HFF-Myc (cell line): ENCODE measurements around the gene GAS2L3.
A peak's percentile ranks its signal among the peaks of the same experiment; 100 is the strongest.

Source experiments
- DNase-seq: peaks from one replicate; pipeline ENCODE4 v3.0.0-alpha.2; 2011; ENCODE audit warnings: low read depth; ENCODE audit errors: extremely low read depth
- H3K4me3 ChIP-seq: replicated peaks from 2 replicates; pipeline ENCODE4 v1.5.1; 2011; ENCODE audit warnings: low read depth, mild to moderate bottlenecking, control low read depth, low read length
- TF ChIP-seq, protein P1 (sequence below): IDR thresholded peaks from 2 replicates; pipeline ENCODE4 v1.5.1; 2012; ENCODE audit warnings: mild to moderate bottlenecking, low read depth, low read length, control low read depth; ENCODE audit errors: missing control alignments

The GAS2L3 gene

DNA sequence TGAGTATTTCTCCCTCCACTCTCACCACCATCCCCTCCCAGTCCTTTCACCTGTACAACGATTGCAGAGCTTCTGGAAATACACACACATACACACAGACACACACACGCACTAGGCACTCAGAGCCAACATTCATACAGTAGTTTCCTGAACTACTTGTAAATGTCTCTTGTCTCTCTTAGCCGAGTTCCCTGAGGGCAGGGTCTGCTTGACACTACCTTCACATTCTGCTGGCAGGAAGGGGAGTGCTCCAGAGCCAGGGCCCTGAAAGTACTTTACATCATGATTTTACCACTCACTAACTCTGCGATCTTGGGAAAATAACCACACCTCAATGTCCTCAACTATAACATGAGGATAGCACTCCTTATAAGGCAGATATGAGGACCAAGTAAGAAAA is 82.7 kb downstream of the GAS2L3 start:
- no peak overlapping the region for H3K4me3 ChIP-seq
- TF ChIP-seq, protein P1, sequence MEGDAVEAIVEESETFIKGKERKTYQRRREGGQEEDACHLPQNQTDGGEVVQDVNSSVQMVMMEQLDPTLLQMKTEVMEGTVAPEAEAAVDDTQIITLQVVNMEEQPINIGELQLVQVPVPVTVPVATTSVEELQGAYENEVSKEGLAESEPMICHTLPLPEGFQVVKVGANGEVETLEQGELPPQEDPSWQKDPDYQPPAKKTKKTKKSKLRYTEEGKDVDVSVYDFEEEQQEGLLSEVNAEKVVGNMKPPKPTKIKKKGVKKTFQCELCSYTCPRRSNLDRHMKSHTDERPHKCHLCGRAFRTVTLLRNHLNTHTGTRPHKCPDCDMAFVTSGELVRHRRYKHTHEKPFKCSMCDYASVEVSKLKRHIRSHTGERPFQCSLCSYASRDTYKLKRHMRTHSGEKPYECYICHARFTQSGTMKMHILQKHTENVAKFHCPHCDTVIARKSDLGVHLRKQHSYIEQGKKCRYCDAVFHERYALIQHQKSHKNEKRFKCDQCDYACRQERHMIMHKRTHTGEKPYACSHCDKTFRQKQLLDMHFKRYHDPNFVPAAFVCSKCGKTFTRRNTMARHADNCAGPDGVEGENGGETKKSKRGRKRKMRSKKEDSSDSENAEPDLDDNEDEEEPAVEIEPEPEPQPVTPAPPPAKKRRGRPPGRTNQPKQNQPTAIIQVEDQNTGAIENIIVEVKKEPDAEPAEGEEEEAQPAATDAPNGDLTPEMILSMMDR, result no peak
- DNase-seq, result no peak

DNA sequence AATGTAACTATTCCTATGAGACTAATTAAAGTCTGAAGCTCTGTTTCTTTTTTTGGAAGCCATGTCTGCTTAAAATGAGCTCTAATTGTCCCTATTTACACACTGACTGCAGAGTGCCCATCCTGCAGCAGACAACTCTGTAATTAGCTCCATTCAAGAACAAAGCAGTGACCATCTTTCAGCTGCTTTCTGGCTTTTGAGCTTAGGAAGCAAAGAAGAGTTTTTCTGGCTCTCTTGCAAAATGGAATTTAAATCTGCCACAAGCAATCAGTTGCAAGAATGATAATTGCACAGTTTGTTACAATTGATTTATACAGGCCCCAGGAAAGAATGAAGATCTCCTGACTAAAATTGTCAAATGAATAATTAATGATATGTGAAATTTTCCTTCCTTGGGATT is 83.4 kb downstream of the GAS2L3 start:
- TF ChIP-seq, protein P1, result no peak
- no peak for DNase-seq
- H3K4me3 ChIP-seq, result no peak overlapping the region

DNA sequence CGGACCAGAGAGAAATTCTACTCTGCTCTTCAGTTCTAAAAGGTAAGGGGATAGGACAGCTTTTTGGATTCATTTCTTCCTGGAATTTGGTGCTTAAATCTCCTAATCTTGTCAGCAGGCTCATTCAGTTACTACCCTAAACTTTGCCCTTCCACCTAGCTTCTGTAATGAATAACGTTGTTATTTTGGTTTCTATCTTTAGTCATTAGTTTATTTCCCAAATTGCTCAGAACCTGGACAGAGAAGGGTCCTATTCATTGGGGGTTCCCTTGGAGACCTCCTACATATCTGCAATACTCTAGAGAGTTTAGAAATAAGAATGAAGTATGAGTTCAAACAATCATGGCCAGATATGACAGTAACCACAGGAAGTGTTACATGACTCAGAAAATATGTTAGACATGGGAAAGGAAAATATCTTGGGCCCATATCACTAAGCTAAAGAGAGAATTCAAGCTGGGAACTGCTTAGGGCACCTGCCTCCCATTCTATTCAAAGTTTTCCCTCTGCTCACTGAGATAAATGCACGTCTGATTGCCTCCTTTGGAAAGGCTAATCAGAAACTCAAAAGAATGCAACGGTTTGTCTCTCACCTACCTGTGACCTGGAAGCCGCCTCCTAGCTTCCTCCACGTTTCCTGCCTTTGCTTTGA is 87.9 kb downstream of the GAS2L3 start:
- TF ChIP-seq, protein P1, result no peak
- DNase-seq, result no peak
- H3K4me3 ChIP-seq, result no peak overlapping the region

DNA sequence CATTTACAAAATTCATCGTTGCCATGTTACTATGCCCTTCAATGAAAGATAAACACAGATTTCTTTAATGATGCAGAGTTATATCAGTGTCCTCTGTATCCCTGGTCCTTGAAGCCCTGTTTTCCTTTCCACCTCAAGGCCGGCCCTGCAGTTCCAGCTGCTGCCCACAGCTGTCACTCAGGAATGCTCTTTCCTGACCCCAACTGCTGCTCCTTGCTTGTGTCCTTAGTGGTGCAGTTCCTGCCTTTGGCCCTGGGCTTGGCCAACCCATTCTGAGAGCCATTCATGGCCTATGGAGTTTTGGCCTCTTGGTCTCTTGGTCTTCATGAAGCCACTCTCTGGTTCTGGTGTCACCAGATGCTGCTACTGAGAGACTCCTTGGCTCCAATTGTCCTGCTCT is 93.1 kb downstream of the GAS2L3 start:
- DNase-seq, result no peak
- TF ChIP-seq, protein P1, result no peak
- H3K4me3 ChIP-seq, result no peak overlapping the region

DNA sequence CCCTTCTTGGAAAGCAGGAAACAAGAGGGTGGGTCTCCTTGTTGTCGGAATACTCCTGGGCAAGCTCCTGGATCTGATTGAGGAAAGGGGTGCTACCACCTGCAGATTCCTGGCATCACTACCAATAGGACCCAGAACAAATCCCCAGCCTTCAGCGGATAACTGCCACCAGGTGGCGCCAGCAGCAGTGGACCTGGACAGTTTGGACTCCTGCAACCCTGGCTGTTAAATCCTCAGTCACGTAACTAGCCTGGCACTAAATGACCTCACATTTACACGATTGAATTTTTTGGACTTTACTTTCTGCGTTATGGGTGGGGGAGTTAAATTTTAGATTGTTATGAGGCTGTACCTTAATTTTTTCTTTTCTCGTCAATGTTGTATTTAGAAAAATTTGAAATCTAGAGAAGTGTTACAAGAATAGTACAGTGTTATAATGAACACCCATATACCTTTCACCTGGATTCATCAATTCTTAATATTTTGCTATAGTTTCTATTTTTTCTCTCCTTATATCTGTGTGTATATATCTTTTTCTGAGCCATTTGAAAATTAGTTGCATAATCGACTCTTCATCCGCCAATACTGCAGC is 95.6 kb downstream of the GAS2L3 start:
- DNase-seq, result peak; percentile 38
- H3K4me3 ChIP-seq, result no peak overlapping the region
- TF ChIP-seq, protein P1, result peak; percentile 94

DNA sequence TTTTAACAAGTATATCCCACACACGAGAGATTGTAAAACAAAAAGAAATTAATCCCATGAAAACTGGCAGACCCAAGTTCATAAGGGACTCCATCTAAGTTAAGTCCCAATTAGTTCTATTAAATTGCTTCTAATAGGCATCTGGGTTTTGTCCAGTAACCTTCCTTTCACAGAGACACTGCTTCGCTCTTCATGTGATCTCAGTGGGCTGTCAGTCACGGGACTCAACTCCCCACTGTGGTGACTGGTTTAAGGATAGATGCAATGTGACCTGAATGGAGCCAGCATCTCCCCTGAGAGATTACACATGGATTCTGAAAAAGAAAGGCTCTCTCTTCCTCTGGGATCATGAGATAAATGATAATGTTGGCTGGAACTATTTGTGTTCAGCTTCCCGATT is 96.4 kb downstream of the GAS2L3 start:
- no peak overlapping the region for H3K4me3 ChIP-seq
- TF ChIP-seq, protein P1, result no peak
- no peak for DNase-seq

DNA sequence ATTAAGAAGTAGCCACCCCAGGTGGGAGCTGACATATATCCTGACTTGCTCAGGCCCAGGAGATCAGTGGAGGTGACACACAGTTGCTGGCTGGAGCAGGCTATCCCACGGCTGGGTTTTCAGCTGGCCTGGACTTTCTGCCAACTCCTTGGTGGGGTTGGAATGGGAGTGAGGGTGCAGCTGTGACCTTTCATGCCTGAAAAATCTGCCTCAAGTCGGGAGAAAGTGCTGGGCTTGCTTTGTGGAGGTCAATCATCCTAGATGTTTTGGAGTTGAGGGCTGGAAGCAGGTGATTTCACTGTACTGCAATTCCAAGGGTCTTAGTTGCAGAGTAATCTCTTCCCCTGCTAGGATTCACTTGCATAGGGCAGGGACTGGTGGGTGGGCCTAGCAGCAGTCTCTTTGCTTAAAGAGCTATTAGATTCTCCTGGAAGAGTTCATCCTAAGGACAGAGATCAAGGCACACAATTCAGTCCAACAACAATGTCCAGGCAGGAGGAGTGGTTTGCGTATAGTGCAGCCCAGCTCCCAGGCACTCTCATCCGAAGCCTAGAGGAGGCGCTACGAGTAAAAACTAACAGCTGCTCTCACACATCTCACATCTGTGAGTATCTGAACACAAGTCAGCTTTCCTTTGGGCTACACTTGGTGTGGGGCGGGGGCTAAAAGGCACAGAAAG is 98.1 kb downstream of the GAS2L3 start:
- DNase-seq, result no peak
- H3K4me3 ChIP-seq, result no peak overlapping the region
- TF ChIP-seq, protein P1, result no peak
